HFF-Myc (cell line): ENCODE data around the gene CTXND1.

Experiments
- DNase-seq: peaks from one replicate; pipeline ENCODE4 v3.0.0-alpha.2; 2011; ENCODE audit warnings: low read depth; ENCODE audit errors: extremely low read depth
- H3K4me3 ChIP-seq: replicated peaks from 2 replicates; pipeline ENCODE4 v1.5.1; 2011; ENCODE audit warnings: low read depth, mild to moderate bottlenecking, control low read depth, low read length
- TF ChIP-seq, protein P1 (sequence below): IDR thresholded peaks from 2 replicates; pipeline ENCODE4 v1.5.1; 2012; ENCODE audit warnings: mild to moderate bottlenecking, low read depth, low read length, control low read depth; ENCODE audit errors: missing control alignments

The CTXND1 gene

DNA sequence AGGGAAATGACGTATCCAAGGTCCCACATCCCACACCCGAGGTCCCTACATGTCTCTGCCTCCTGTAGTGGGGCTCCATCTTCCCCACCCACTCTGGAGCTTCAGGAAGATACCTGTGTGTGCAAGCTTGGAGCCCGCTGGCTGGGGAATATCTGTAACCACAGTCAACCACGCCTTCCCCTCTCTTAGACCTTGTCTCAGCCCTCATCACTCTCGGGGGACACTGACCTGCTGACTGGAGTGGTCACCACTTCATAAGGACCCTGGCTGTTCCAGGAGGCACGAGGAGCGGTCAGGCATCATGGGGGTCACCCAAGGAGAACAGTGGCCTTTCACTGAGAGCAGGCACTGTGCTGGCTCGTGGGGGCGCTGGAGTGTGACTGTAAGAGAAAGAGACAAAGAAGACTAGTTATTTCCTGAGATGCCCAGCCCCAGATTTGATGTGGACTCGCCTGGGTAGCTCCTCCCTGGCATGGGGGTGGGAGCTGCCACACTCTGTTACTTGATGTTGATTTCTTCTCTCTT, 48.6 kb downstream of the CTXND1 start:
- H3K4me3 ChIP-seq: no peak overlapping the region
- TF ChIP-seq, protein P1, sequence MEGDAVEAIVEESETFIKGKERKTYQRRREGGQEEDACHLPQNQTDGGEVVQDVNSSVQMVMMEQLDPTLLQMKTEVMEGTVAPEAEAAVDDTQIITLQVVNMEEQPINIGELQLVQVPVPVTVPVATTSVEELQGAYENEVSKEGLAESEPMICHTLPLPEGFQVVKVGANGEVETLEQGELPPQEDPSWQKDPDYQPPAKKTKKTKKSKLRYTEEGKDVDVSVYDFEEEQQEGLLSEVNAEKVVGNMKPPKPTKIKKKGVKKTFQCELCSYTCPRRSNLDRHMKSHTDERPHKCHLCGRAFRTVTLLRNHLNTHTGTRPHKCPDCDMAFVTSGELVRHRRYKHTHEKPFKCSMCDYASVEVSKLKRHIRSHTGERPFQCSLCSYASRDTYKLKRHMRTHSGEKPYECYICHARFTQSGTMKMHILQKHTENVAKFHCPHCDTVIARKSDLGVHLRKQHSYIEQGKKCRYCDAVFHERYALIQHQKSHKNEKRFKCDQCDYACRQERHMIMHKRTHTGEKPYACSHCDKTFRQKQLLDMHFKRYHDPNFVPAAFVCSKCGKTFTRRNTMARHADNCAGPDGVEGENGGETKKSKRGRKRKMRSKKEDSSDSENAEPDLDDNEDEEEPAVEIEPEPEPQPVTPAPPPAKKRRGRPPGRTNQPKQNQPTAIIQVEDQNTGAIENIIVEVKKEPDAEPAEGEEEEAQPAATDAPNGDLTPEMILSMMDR: no peak
- DNase-seq: no peak

DNA sequence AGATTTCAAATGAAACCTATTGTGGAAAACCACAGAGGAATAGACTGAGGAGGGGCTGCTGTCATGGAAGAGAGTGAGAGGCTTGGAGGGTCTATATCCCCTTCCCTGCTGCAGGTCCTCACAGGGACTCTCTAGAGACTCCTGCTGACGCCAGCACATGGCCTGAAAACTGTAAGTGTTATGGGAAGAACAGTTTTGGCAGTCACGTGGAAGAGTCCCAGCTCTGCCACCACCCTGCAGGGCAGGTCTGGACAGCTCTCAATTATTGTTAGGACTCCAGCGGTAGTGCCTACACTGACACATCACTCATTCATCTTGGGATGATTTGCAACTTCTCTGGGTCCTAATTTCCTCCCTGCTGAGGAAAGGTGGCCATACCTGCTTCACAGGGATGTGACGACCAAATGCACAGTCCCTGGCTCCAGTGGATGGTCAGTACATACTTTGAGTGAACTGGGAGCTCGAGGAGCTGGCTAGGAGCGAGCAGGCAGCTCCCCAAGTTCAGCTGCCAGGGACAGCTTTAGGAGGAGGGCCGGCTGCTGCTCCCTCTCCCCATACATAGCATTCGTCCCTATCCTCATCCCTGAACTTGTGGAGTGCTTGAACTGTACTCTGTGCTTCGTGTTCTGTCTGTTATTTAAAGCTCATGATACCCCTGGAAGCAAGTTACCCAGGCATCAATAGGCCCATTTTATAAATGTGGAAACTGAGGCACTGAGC, 49.2 kb downstream of the CTXND1 start:
- no peak for DNase-seq
- no peak overlapping the region for H3K4me3 ChIP-seq
- TF ChIP-seq, protein P1: no peak

DNA sequence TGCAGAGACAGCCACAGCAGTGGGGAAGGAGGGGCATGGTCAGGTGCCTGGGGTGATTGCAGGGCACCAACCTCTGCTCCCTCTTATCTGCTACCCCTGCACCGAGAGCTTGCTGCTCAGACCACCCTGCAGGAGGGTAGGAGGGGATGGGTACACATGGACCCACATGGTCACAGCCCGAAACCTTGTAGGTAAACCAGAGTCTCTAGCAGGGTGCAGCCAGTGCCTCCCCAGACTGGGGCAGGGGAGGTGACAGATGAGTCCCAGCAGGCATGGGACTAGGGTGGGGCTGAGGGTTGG, 50.0 kb downstream of the CTXND1 start:
- TF ChIP-seq, protein P1: no peak

DNA sequence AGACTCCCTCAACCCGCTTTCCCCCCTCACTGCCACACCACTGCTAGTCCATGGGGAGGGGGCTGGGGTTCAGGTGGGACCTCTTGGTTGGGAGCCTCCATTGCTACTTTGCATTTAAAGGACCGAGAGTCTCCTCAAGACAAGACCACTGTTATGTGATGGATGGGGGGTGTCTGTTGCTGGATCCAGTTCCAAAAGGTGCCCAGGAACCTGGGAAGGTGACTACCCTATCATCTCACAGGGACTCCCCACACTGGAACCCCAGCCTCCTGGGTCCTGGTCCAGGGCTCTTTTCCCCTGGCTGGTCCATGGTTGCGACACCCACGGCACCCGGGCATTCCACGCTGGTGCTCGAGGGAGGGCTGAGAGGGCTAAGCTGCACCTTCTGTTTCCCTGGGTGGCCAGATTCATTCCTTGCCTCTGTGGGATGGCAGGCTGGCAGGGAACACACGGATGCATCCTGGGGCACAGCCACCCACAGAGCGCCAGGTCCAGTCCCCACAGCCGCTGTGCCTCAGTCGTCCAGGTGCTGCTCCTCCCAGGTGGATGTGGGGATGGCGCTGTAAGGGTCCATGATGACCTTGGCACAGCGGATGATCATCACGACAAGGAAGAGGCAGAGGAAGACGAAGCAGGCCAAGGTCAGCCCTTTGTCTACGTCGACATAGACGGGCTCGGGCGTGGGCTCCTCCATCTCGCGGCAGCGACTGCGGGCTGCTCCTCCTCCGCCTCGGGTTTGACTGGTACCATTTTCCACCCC, 50.6 kb downstream of the CTXND1 start:
- TF ChIP-seq, protein P1: no peak
- H3K4me3 ChIP-seq: no peak overlapping the region
- no peak for DNase-seq

More for the DNA sequence above, 50.0 kb downstream of the CTXND1 start:
- no peak overlapping the region for H3K4me3 ChIP-seq
- no peak for DNase-seq

DNA sequence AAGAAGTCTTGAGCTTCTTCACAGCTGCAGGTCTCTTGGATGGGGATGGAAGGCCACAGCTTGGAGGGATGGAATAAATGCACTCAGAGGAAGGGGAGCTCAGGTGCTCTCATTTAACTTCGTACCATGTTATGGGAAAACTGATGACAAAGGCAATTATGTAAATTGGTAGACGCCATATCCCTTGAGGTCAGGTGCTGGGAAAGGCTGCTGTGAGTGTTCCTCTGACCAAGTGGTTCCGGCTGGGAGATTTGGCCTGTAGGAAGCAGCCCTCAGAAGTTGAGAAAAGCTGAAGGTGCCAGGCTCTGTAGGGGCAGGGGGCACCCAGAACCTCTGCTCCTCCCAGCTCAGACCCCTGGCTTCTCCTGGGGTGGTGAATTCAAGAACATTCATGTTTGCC, 52.1 kb downstream of the CTXND1 start:
- DNase-seq: no peak
- no peak overlapping the region for H3K4me3 ChIP-seq
- TF ChIP-seq, protein P1: no peak

DNA sequence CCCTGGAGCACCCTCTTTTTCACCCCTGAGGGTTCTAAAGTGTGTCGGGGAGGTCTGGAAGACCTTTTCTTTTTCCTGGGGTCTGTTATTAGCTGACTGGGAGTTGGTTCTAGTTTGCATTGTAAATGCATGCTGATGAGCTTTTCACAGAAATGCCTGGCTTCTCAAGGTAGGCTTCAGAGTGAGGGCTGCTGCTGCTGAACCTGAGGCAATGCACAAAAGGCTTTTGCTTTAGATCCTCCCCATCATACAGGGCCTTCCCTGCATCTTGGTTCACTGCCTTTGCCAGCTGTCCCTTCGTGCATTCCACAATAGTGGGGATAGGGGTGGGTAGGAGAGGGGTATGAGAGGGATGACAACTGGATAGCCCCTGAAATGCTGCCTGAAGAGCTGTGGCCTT, 52.6 kb downstream of the CTXND1 start:
- TF ChIP-seq, protein P1: no peak
- no peak overlapping the region for H3K4me3 ChIP-seq
- no peak for DNase-seq
